ENCODE results near the gene AURKAIP1. TPM values are rescaled to one million over a fixed set of nuclear protein-coding genes. Genes with fewer than 3 reads are reported as not detected.
"Not testable (repeated sequence)": the region's sequence is repeated elsewhere in the genome, so short reads cannot be mapped to it uniquely, and the experiment has no call there.

AURKAIP1 gene
- total and polyA plus RNA-seq, 2 of the 13 experiments (the other 11 are each of a cell fraction or from before 2014, with no cell fraction given): 69.5 to 175 TPM

- peaks cover 18% of the 10 kb centered on the region; the same call in 1 of the 2 replicates for H4K20me1 ChIP-seq (ENCODE audit: insufficient read depth, low read length)
- no peak overlapping the region for H3K4me2 ChIP-seq (ENCODE audit: low read depth, low read length)
- H3K9me3 ChIP-seq (ENCODE audit: low read length): no peaks in the 10 kb centered on the region
- intact Hi-C loops (cut with micrococcal nuclease; ENCODE audit: unreplicated experiment) (no loop called here), in situ Hi-C loops (cut with HindIII; ENCODE audit: extremely low pct_ligation_motif_present, low pct_unique_long_range_greater_than_20kb) (no loop called here)
- peak; percentile 64 for TF ChIP-seq AGO1 (IDR thresholded peaks at IDR 0.05; ENCODE audit: low read depth, low read length, poor library complexity, severe bottlenecking)
- no peak for TF ChIP-seq SMC3 (IDR thresholded peaks at IDR 0.05; ENCODE audit: low read length)
- TF ChIP-seq POLR2A (IDR thresholded peaks at IDR 0.05; ENCODE audit: insufficient read depth in 1 of 2, low read depth in 2 of 2, low read length in 2 of 2): peak in 1 of 2 experiments; percentile 48; a peak in 2 of 4 replicates
- TF ChIP-seq AGO2 (optimal IDR thresholded peaks at IDR 0.05; ENCODE audit: low read depth, low read length): peak; percentile 24
- no peak for TF ChIP-seq HMGXB3 (CRISPR knock-in tag; IDR thresholded peaks at IDR 0.05; ENCODE audit: borderline replicate concordance)
- peaks cover 27% of the 10 kb centered on the region for H3K4me1 ChIP-seq (ENCODE audit: insufficient read depth, low read length)
- ChIA-PET CTCF (ENCODE audit: low intra/inter-chr PET ratio, low total read pairs) (no interaction called here), POLR2A (interaction anchor here (0.8 to 1.5 kb wide), 2 partner anchors 9 to 26 kb away, joined by 3 to 5 read pairs; partner anchors contain the start of gene ANKRD65)
- WGBS (ENCODE audit: low lambda C conversion rate): 95% methylated on average over 10 of the region's 13 CpGs
- DNase-seq (ENCODE audit: low spot score) (no peak), ATAC-seq (no peak), FAIRE-seq (no peak)
- no peak overlapping the region for H3K27ac ChIP-seq (ENCODE audit: extremely low read length, insufficient read depth, low read length)
- H3K36me3 ChIP-seq (replicated peaks in 1 of 2; ENCODE audit: control insufficient read depth in 1 of 2, insufficient read depth in 2 of 2, low read length in 2 of 2): no peaks in the 10 kb centered on the region
- BruUV-seq (replicated peaks): no TSS peak
- H3K9ac ChIP-seq (ENCODE audit: insufficient read depth, low read depth, low read length): no peak overlapping the region
- no peaks in the 10 kb centered on the region for H3K27me3 ChIP-seq (ENCODE audit: control insufficient read depth in 1 of 2, insufficient read depth in 2 of 2, low read length in 2 of 2)
- peaks cover 21% of the 10 kb centered on the region for H3K79me2 ChIP-seq (ENCODE audit: insufficient read depth, low read length)
- H2AFZ ChIP-seq (ENCODE audit: low read length): no peak overlapping the region
- no peak overlapping the region for H3K4me3 ChIP-seq (replicated peaks in 1 of 3; ENCODE audit: insufficient read depth in 1 of 3, low read depth in 2 of 3, low read length in 3 of 3)
Observed at GRCh38 chr1:1411626-1412025, 36.6 kb upstream of the AURKAIP1 start.

DNA sequence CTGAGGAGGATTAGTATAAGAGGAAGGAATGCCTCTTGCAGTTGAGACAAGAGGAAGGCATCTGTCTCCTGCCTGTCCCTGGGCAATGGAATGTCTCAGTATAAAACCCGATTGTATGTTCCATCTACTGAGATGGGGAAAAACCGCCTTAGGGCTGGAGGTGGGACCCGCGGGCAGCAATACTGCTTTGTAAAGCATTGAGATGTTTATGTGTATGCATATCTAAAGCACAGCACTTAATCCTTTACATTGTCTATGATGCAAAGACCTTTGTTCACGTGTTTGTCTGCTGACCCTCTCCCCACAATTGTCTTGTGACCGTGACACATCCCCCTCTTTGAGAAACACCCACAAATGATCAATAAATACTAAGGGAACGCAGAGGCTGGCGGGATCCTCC, 35.2 kb upstream of the AURKAIP1 start:
- H3K9me3 ChIP-seq (ENCODE audit: low read length); CTCF ChIA-PET (ENCODE audit: low intra/inter-chr PET ratio, low total read pairs); H3K4me2 ChIP-seq (ENCODE audit: low read depth, low read length); H3K36me3 ChIP-seq (replicated peaks in 1 of 2; ENCODE audit: control insufficient read depth in 1 of 2, insufficient read depth in 2 of 2, low read length in 2 of 2); ATAC-seq; H3K27ac ChIP-seq (ENCODE audit: extremely low read length, insufficient read depth, low read length); H2AFZ ChIP-seq (ENCODE audit: low read length); BruUV-seq (replicated peaks); in situ Hi-C loops (cut with HindIII; ENCODE audit: extremely low pct_ligation_motif_present, low pct_unique_long_range_greater_than_20kb); FAIRE-seq; DNase-seq (ENCODE audit: low spot score); intact Hi-C loops (cut with micrococcal nuclease; ENCODE audit: unreplicated experiment); H3K27me3 ChIP-seq (ENCODE audit: control insufficient read depth in 1 of 2, insufficient read depth in 2 of 2, low read length in 2 of 2); H3K4me3 ChIP-seq (replicated peaks in 1 of 3; ENCODE audit: insufficient read depth in 1 of 3, low read depth in 2 of 3, low read length in 3 of 3); H3K9ac ChIP-seq (ENCODE audit: insufficient read depth, low read depth, low read length): not testable (repeated sequence)
- 92% methylated on average over 8 of the region's 8 CpGs for WGBS (ENCODE audit: low lambda C conversion rate)
- POLR2A ChIA-PET: interaction anchor here (1.5 kb wide), 1 partner anchor 27 kb away, joined by 5 read pairs; no protein-coding TSS in a partner anchor
- Histone ChIP-seq H4K20me1 (ENCODE audit: insufficient read depth, low read length) (peaks cover 18% of the 10 kb centered on the region; the same call in 1 of the 2 replicates), H3K79me2 (ENCODE audit: insufficient read depth, low read length) (peaks cover 34% of the 10 kb centered on the region), H3K4me1 (ENCODE audit: insufficient read depth, low read length) (peaks cover 31% of the 10 kb centered on the region)
